Ectodermal cell (in vitro differentiated cells): ENCODE measurements around the gene SUCLA2.
"Not testable (repeated sequence)": the region's sequence is repeated elsewhere in the genome, so short reads cannot be mapped to it uniquely, and the experiment has no call there.

ENCODE experiments used
- H3K27ac ChIP-seq: 2 replicates; pipeline ENCODE4 v1.7.0; 2013; ENCODE audit warnings: mild to moderate bottlenecking, low read depth, low read length; ENCODE audit not compliant: insufficient read depth, poor library complexity, severe bottlenecking
- H3K27me3 ChIP-seq: 2 replicates; pipeline ENCODE4 v1.7.0; 2013; ENCODE audit warnings: mild to moderate bottlenecking, low read length; ENCODE audit not compliant: insufficient read depth, control insufficient read depth, poor library complexity, severe bottlenecking
- H3K36me3 ChIP-seq: one replicate; pipeline ENCODE4 v1.7.0; 2013; ENCODE audit warnings: low read length; ENCODE audit not compliant: control insufficient read depth, insufficient read depth
- H3K4me1 ChIP-seq: one replicate; pipeline ENCODE4 v1.7.0; 2013; ENCODE audit warnings: low read length; ENCODE audit not compliant: control insufficient read depth, insufficient read depth
- H3K4me3 ChIP-seq: 2 replicates; pipeline ENCODE4 v1.7.0; 2013; ENCODE audit warnings: low read depth, low read length, control low read depth; ENCODE audit not compliant: insufficient read depth
- H3K9me3 ChIP-seq: 2 replicates; pipeline ENCODE4 v1.7.0; 2013; ENCODE audit warnings: mild to moderate bottlenecking, low read length, moderate library complexity; ENCODE audit not compliant: control insufficient read depth
- WGBS, 2 experiments: methylation state at CpG; one replicate each; pipeline ENCODE4 v1.1.7; 2013; ENCODE audit warnings: missing lambda C conversion rate in 2 of 2; 5-methylcytosine and 5-hydroxymethylcytosine counted together

SUCLA2 gene

GRCh38 chr13:48019796-48020195 is 18.7 kb upstream of the SUCLA2 start:
- H3K27ac ChIP-seq, result no peak overlapping the region
- H3K36me3 ChIP-seq, result no peaks in the 10 kb centered on the region
- no peaks in the 10 kb centered on the region for H3K27me3 ChIP-seq
- WGBS, 2 experiments, result 98 to 100% methylated on average over 1 of the region's 1 CpG
- H3K4me1 ChIP-seq, result no peaks in the 10 kb centered on the region
- no peak overlapping the region for H3K4me3 ChIP-seq
- no peaks in the 10 kb centered on the region for H3K9me3 ChIP-seq

- Histone ChIP-seq H3K27ac (no peak overlapping the region), H3K27me3 (no peaks in the 10 kb centered on the region), H3K4me3 (no peak overlapping the region), H3K4me1 (no peaks in the 10 kb centered on the region), H3K36me3 (no peaks in the 10 kb centered on the region), H3K9me3 (no peaks in the 10 kb centered on the region)
- 90% methylated on average over 2 of the region's 2 CpGs; no CpG with 5 or more reads in 1 of the 2 experiments for WGBS, 2 experiments
Observed at GRCh38 chr13:48018637-48019036, 17.6 kb upstream of the SUCLA2 start.

GRCh38 chr13:48014359-48014758 is 13.3 kb upstream of the SUCLA2 start:
- no peaks in the 10 kb centered on the region for H3K27me3 ChIP-seq
- H3K4me3 ChIP-seq, result no peak overlapping the region
- H3K27ac ChIP-seq, result no peak overlapping the region
- H3K4me1 ChIP-seq, result no peaks in the 10 kb centered on the region
- H3K36me3 ChIP-seq, result no peaks in the 10 kb centered on the region
- no peaks in the 10 kb centered on the region for H3K9me3 ChIP-seq
- WGBS, 2 experiments, result 88 to 93% methylated on average over 2 of the region's 2 CpGs

- H3K36me3 ChIP-seq, result no peaks in the 10 kb centered on the region
- no peaks in the 10 kb centered on the region for H3K4me1 ChIP-seq
- no peak overlapping the region for H3K4me3 ChIP-seq
- no peaks in the 10 kb centered on the region for H3K27me3 ChIP-seq
- H3K27ac ChIP-seq, result no peak overlapping the region
- WGBS, 2 experiments, result 95% methylated on average over 1 of the region's 1 CpG
- no peaks in the 10 kb centered on the region for H3K9me3 ChIP-seq
Observed at GRCh38 chr13:48012668-48013067, 11.6 kb upstream of the SUCLA2 start.

- no peaks in the 10 kb centered on the region for H3K4me1 ChIP-seq
Observed at GRCh38 chr13:48010698-48011097, 9.6 kb upstream of the SUCLA2 start.

GRCh38 chr13:48009284-48009683 is 8.2 kb upstream of the SUCLA2 start:
- H3K27ac ChIP-seq, result no peak overlapping the region
- no peaks in the 10 kb centered on the region for H3K36me3 ChIP-seq
- no peak overlapping the region for H3K4me3 ChIP-seq
- H3K4me1 ChIP-seq, result no peaks in the 10 kb centered on the region
- WGBS, 2 experiments, result 88 to 93% methylated on average over 1 of the region's 1 CpG
- no peaks in the 10 kb centered on the region for H3K9me3 ChIP-seq
- H3K27me3 ChIP-seq, result no peaks in the 10 kb centered on the region

More at GRCh38 chr13:48010698-48011097, 9.6 kb upstream of the SUCLA2 start:
- Histone ChIP-seq H3K9me3 (no peaks in the 10 kb centered on the region), H3K36me3 (no peaks in the 10 kb centered on the region), H3K27ac (no peak overlapping the region), H3K4me3 (no peak overlapping the region), H3K27me3 (no peaks in the 10 kb centered on the region)
- WGBS, 2 experiments, result 90 to 99% methylated on average over 3 of the region's 4 CpGs

GRCh38 chr13:48006396-48006795 is 5.3 kb upstream of the SUCLA2 start:
- no peaks in the 10 kb centered on the region for H3K36me3 ChIP-seq

GRCh38 chr13:48004201-48004600 is 3.1 kb upstream of the SUCLA2 start:
- H3K27ac ChIP-seq, result no peak overlapping the region
- no peaks in the 10 kb centered on the region for H3K9me3 ChIP-seq
- WGBS, 2 experiments, result 93% methylated on average over 2 of the region's 2 CpGs; no CpG with 5 or more reads in 1 of the 2 experiments
- no peaks in the 10 kb centered on the region for H3K27me3 ChIP-seq
- no peaks in the 10 kb centered on the region for H3K36me3 ChIP-seq
- H3K4me1 ChIP-seq, result peaks cover 6% of the 10 kb centered on the region
- H3K4me3 ChIP-seq, result no peak overlapping the region

More at GRCh38 chr13:48006396-48006795, 5.3 kb upstream of the SUCLA2 start:
- Histone ChIP-seq H3K4me1 (peaks cover 6% of the 10 kb centered on the region), H3K27ac (no peak overlapping the region), H3K27me3 (no peaks in the 10 kb centered on the region), H3K9me3 (no peaks in the 10 kb centered on the region), H3K4me3 (no peak overlapping the region)
- 86 to 94% methylated on average over 1 of the region's 1 CpG for WGBS, 2 experiments

- 30 to 37% methylated on average over 5 of the region's 5 CpGs for WGBS, 2 experiments
- H3K36me3 ChIP-seq, H3K4me1 ChIP-seq, H3K27ac ChIP-seq, H3K9me3 ChIP-seq, H3K27me3 ChIP-seq: not testable (repeated sequence)
- peak overlapping the region; percentile 99 for H3K4me3 ChIP-seq
Observed at GRCh38 chr13:48001999-48002398, 926 bp upstream of the SUCLA2 start.

- WGBS, 2 experiments, result 0% methylated on average over 25 of the region's 25 CpGs
- Histone ChIP-seq H3K4me1 (peaks cover 6% of the 10 kb centered on the region), H3K4me3 (peak overlapping the region; percentile 99), H3K27ac (peak overlapping the region; percentile 60), H3K9me3 (no peaks in the 10 kb centered on the region), H3K27me3 (no peaks in the 10 kb centered on the region), H3K36me3 (no peaks in the 10 kb centered on the region)
Observed at GRCh38 chr13:48000559-48001113, 437 bp downstream of the SUCLA2 start.

- Histone ChIP-seq H3K9me3 (no peaks in the 10 kb centered on the region), H3K36me3 (no peaks in the 10 kb centered on the region), H3K27me3 (no peaks in the 10 kb centered on the region), H3K4me1 (peaks cover 6% of the 10 kb centered on the region), H3K27ac (no peak overlapping the region), H3K4me3 (peak overlapping the region; percentile 99)
- 80 to 86% methylated on average over 4 of the region's 5 CpGs for WGBS, 2 experiments
Observed at GRCh38 chr13:47999973-48000372, 1.1 kb downstream of the SUCLA2 start.
